Activated CD8-positive, alpha-beta memory T cell treated with anti-CD3 and anti-CD28 coated beads, Interleukin-2, amount 10 ng/mL, durations not matched to agents 7 days and 5 days (primary cell): ENCODE results near the gene SNTG2. TPM values are rescaled to one million over a fixed set of nuclear protein-coding genes. Genes with fewer than 3 reads are reported as not detected.

ENCODE experiments used
- ATAC-seq: fragments of 150-1000 bp; cut with Tn5 transposase; one replicate; pipeline ENCODE4 v1.10.0; 2021; ENCODE audit warnings: moderate library complexity
- CTCF ChIA-PET: fragments of 350-600 bp; sonication (Branson Sonifier 250); formaldehyde crosslinking; loops from one replicate; lab custom pipeline; 2021; ENCODE audit warnings: antibody characterized with exemption; lab: Charles Lee
- DNase-seq: peaks from one replicate; pipeline ENCODE4 v3.0.0-alpha.2; 2020
- H3K27ac Mint-ChIP-seq: one replicate; pipeline ENCODE4 v1.8.0; 2021; ENCODE audit warnings: mild to moderate bottlenecking, mixed read lengths
- H3K27me3 Mint-ChIP-seq: one replicate; pipeline ENCODE4 v1.8.0; 2021; ENCODE audit warnings: mixed read lengths
- H3K36me3 Mint-ChIP-seq: one replicate; pipeline ENCODE4 v1.8.0; 2021; ENCODE audit warnings: mild to moderate bottlenecking, mixed read lengths
- H3K4me1 Mint-ChIP-seq: one replicate; pipeline ENCODE4 v1.8.0; 2021; ENCODE audit warnings: mixed read lengths
- H3K4me3 Mint-ChIP-seq: one replicate; pipeline ENCODE4 v1.8.0; 2021; ENCODE audit warnings: mild to moderate bottlenecking, moderate library complexity, mixed read lengths
- H3K9me3 Mint-ChIP-seq: one replicate; pipeline ENCODE4 v1.8.0; 2022; ENCODE audit warnings: low read depth, mixed read lengths
- total RNA-seq, 2 experiments: library from RNA; stranded (reverse); gene quantifications; one replicate each; pipeline ENCODE4 v1.2.3, GENCODE V29; 2021

Gene SNTG2
- total RNA-seq, 2 experiments from 2014 or later = 0.37 to 1.6 TPM

DNA sequence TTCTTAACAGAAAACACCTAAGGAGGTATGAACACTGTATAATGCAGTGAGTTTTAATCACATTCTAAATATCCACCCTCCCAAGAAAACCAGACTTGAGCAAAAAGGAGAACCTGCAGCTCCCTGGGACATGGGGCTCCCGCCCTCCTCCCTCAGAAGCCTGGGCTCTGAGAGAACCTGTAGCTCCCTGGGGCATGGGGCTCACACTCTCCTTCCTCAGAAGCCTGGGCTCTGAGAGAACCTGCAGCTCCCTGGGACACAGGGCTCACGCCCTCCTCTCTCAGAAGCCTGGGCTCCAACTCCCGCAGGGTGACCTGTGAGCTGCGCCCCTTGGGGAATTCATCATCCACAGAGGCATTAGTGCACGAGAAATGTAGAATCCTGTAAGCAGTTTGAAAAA is 222.9 kb downstream of the SNTG2 start:
- H3K27me3 Mint-ChIP-seq = no peaks in the 10 kb centered on the region
- H3K4me1 Mint-ChIP-seq = no peaks in the 10 kb centered on the region
- no peaks in the 10 kb centered on the region for H3K36me3 Mint-ChIP-seq
- CTCF ChIA-PET = no interaction called here
- DNase-seq = no peak
- no peak for ATAC-seq
- H3K4me3 Mint-ChIP-seq = no peak overlapping the region
- H3K9me3 Mint-ChIP-seq = peaks cover 4% of the 10 kb centered on the region
- no peak overlapping the region for H3K27ac Mint-ChIP-seq

DNA sequence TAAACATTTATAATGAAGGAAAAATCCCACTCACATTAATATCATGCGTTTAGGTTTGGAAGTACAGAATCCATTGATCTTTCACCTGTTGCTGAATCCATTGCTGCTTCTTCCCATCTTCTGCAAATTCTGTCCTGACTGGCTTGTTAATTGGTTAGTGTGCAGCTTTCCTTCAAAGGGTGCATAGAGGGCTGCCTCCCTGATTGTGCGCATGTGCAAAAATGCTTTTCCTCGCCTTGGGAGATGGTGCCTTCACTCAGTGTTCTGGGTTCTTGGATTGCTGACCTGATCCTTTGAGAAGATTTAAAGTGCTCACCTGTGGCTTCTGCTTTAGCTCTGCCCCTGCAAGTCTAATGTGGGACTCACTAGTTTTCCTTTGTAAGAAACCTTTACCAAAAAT is 231.2 kb downstream of the SNTG2 start:
- H3K27me3 Mint-ChIP-seq = no peaks in the 10 kb centered on the region
- H3K9me3 Mint-ChIP-seq = peaks cover 3% of the 10 kb centered on the region
- peaks cover 1% of the 10 kb centered on the region for H3K36me3 Mint-ChIP-seq
- no peak for DNase-seq
- ATAC-seq = no peak
- H3K4me1 Mint-ChIP-seq = no peaks in the 10 kb centered on the region
- CTCF ChIA-PET = no interaction called here
- H3K27ac Mint-ChIP-seq = no peak overlapping the region
- no peak overlapping the region for H3K4me3 Mint-ChIP-seq

DNA sequence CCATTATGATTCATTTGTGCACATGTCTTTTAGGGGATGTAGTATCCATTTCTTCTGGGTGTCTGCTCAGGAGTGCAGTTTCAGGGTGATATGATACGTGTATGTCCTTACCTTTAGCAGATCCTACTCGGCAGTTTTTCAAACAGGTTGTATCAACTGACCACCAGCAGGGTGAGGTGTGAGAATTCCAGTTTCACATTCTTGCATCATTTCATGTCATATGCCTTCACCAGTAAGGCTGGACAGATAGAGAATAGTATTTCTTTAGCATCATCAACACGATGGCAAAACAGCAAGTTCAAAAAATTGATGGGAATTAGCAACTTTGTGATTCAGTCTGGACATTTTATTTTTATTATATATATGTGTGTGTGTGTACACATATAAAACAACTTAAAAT is 232.7 kb downstream of the SNTG2 start:
- H3K27me3 Mint-ChIP-seq = no peaks in the 10 kb centered on the region
- ATAC-seq = no peak
- H3K9me3 Mint-ChIP-seq = peaks cover 3% of the 10 kb centered on the region
- H3K4me1 Mint-ChIP-seq = no peaks in the 10 kb centered on the region
- CTCF ChIA-PET = no interaction called here
- DNase-seq = no peak
- no peak overlapping the region for H3K27ac Mint-ChIP-seq
- H3K36me3 Mint-ChIP-seq = peaks cover 2% of the 10 kb centered on the region
- no peak overlapping the region for H3K4me3 Mint-ChIP-seq

DNA sequence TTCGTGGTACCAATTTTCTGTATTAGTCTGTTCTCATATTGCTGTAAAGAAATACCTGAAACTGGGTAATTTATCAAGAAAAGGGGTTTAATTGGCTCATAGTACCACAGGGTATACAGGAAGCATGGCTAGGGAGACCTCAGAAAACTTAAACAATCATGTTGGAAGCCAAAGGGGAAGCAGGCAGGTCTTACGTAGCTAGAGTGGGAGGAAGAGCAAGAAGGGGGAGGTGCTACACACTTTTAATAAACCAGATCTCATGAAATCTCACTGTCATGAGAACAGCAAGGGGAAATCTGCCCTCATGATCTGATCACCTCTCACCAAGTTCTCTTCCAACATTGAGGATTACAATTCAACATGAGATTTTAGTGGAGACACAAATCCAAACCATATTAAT is 235.8 kb downstream of the SNTG2 start:
- no peaks in the 10 kb centered on the region for H3K4me1 Mint-ChIP-seq
- H3K27ac Mint-ChIP-seq = no peak overlapping the region
- DNase-seq (no peak), ATAC-seq (no peak)
- H3K9me3 Mint-ChIP-seq = peaks cover 3% of the 10 kb centered on the region
- CTCF ChIA-PET = no interaction called here
- no peaks in the 10 kb centered on the region for H3K27me3 Mint-ChIP-seq
- no peak overlapping the region for H3K4me3 Mint-ChIP-seq
- peaks cover 2% of the 10 kb centered on the region for H3K36me3 Mint-ChIP-seq

DNA sequence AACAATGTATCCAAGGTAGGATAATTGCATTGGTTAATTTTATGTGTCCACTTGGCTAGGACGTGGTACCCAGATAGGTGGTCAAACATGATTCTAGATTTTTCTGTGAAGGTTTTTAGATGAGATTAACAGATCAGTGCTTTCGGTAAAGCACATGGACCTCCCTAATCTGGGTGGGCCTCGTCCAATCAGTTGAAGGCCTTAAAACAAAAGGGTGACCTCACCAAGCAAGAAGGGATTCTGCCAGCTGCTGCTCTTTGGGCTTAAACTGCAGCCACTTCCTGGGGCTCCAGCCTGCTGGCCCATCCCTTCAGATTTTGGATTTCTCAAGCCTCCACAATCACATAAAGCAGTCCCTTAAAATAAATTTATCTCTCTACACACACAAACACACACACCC is 236.5 kb downstream of the SNTG2 start:
- DNase-seq (no peak), ATAC-seq (no peak)
- Mint-ChIP-seq H3K9me3 (peaks cover 3% of the 10 kb centered on the region), H3K27me3 (no peaks in the 10 kb centered on the region), H3K27ac (no peak overlapping the region), H3K36me3 (peaks cover 2% of the 10 kb centered on the region), H3K4me3 (no peak overlapping the region), H3K4me1 (no peaks in the 10 kb centered on the region)
- CTCF ChIA-PET = no interaction called here

DNA sequence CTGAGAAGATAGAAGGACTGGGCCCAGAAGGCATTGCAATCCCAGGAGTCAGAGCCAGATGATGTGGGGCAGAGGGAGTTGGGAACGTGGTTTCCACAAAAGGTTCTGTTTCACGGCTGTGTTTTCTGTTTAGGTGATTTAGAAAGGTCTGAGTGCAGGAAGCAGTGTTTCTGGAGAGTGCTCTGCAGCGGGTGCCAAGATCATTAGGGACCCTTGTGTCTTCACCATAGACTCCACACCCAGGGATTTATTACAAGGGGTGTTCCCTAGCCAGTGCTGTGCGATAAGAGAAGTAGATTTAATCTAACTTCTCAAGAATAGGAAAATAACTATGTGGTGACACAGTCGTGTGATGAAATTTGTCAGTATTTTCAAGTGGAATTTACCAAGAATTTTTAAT is 241.5 kb downstream of the SNTG2 start:
- Mint-ChIP-seq H3K9me3 (peaks cover 9% of the 10 kb centered on the region), H3K4me1 (peaks cover 5% of the 10 kb centered on the region), H3K27me3 (no peaks in the 10 kb centered on the region), H3K4me3 (no peak overlapping the region), H3K27ac (no peak overlapping the region), H3K36me3 (no peaks in the 10 kb centered on the region)
- CTCF ChIA-PET = no interaction called here
- DNase-seq (no peak), ATAC-seq (no peak)

DNA sequence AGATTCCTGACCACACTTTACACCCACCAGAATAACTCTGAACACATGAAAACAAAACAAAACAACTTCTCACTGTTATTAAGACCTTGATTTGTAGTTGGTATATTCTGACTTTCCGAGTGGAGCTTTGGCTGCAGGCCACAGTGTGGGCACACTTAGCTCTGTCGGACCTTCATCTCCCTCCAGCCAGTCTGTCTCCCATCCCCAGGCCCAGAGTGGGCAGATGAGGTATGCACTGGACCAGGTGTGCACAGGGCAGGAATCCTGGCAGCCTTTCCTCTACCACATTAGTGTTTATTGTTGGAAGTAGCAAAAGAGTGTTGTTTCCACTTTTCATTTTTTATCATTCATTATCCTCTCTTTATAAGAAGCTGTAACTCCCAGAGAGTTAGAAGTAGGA is 243.2 kb downstream of the SNTG2 start:
- ATAC-seq = no peak
- no peak for DNase-seq
- Mint-ChIP-seq H3K27ac (no peak overlapping the region), H3K9me3 (peaks cover 11% of the 10 kb centered on the region), H3K27me3 (no peaks in the 10 kb centered on the region), H3K4me3 (no peak overlapping the region), H3K36me3 (no peaks in the 10 kb centered on the region), H3K4me1 (peaks cover 5% of the 10 kb centered on the region)
- CTCF ChIA-PET = no interaction called here

DNA sequence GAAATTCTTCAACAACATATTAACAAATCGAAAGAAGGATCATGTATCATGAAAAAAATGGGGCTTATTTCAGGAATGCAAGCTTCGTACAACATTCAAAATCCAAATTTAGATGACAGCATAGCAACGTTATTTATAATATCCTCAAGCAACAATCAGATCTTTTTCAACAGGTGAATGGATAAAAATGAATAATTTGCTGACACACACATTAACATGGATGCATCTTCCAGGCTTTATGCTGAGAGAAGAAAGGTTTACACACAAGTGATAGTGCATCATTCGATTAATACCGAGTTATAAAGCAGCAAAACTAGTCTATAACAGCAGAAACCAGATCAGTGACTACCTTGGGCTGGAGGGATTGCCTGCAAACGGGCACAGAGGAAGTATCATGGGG is 253.1 kb downstream of the SNTG2 start:
- ATAC-seq = no peak

DNA sequence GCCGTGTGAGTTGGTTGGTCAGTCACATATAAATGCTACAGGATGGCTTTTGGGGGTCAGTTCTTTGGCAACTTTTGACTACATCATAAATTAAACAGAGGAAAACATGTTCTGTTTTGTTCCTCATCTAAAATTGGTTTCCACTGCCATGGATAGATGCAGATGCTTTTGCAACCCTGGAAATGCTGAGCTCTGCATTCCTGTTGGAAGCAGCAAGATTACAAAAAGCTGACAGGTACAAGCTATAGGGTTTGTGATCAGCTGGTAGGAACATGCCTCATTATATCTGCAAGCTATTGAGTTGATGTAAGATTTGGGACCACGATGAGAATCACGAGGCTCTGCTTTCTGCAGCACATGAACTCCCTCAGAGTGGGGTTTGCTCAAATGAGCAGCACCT is 255.2 kb downstream of the SNTG2 start:
- Mint-ChIP-seq H3K27ac (no peak overlapping the region), H3K9me3 (peaks cover 3% of the 10 kb centered on the region), H3K4me3 (no peak overlapping the region), H3K4me1 (peaks cover 9% of the 10 kb centered on the region), H3K36me3 (no peaks in the 10 kb centered on the region), H3K27me3 (no peaks in the 10 kb centered on the region)
- CTCF ChIA-PET = no interaction called here
- DNase-seq (no peak), ATAC-seq (no peak)

More for the DNA sequence above, 253.1 kb downstream of the SNTG2 start:
- Mint-ChIP-seq H3K27me3 (no peaks in the 10 kb centered on the region), H3K4me3 (no peak overlapping the region), H3K9me3 (peaks cover 3% of the 10 kb centered on the region), H3K27ac (no peak overlapping the region), H3K4me1 (no peaks in the 10 kb centered on the region), H3K36me3 (no peaks in the 10 kb centered on the region)
- CTCF ChIA-PET = interaction anchor here (0.7 kb wide), 1 partner anchor 64 kb away, joined by 3 read pairs; no protein-coding TSS in a partner anchor
- DNase-seq = no peak

DNA sequence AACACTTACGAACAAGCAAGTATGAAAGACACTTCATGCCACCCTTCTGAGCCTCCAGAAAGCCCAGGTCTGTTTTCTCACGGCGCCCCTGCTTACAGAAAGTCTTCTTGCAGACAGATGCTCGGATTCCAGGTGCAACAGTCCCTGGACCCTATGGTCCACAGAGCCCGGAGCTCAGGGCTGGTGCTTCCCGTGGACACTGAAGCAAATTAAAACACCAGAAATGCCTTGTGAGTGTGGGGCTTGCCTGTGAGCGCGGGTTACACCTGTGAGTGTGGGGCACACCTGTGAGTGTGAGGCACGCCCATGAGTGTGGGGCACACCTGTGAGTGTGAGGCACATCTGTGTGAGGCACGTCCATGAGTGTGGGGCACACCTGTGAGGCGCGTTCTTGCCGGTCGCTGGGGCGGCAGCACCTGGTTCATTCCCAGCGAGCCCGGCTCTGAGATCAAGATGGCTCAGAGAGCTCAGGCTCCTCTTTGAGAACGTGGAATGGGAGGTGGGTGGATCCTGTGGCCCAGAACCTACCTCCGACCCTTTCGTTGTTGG is 257.4 kb downstream of the SNTG2 start:
- Mint-ChIP-seq H3K4me1 (peaks cover 9% of the 10 kb centered on the region), H3K27me3 (no peaks in the 10 kb centered on the region), H3K4me3 (no peak overlapping the region), H3K9me3 (no peaks in the 10 kb centered on the region), H3K27ac (no peak overlapping the region), H3K36me3 (no peaks in the 10 kb centered on the region)
- CTCF ChIA-PET = no interaction called here
- ATAC-seq (no peak), DNase-seq (no peak)

DNA sequence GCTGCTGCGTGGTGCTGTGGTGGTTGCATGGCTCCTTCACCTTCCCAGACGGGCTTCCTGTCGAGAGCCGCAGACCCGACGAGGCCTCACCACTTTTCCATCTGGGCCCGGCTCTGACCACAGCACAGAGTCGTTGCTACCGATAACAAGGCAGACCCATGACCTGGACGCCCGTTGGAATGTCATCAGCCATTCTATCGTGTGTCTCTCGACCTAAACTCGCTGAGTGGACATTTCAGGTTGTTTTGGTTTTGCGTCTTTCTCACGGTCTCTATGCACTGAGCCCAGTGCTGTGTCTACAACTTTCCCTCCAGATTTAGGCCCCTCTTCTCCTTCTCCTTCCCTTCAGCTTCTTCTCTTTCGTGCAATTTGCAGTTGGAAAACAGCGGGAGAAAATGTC is 257.9 kb downstream of the SNTG2 start:
- CTCF ChIA-PET = no interaction called here
- no peaks in the 10 kb centered on the region for H3K9me3 Mint-ChIP-seq
- no peak overlapping the region for H3K4me3 Mint-ChIP-seq
- no peaks in the 10 kb centered on the region for H3K27me3 Mint-ChIP-seq
- no peaks in the 10 kb centered on the region for H3K36me3 Mint-ChIP-seq
- ATAC-seq (no peak), DNase-seq (no peak)
- peaks cover 9% of the 10 kb centered on the region for H3K4me1 Mint-ChIP-seq
- H3K27ac Mint-ChIP-seq = no peak overlapping the region

DNA sequence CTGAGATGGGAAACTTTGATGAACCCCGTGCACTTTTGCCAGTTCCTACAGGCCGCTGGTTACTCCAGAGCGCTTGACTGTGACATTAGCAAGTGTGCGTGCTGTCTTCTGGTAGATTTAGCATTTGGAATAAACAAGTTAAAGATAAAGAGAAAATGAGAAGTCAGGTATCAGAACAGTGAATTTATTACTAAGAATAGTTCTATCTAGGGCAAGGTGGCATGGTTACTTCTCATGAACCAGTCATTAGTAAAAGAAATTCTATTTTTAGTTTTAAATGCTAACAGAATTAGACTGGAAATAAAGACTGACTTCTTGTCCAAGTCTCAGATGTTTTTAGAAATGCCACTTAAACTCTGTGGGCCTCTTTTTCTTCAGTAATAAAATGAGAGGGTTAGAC is 258.6 kb downstream of the SNTG2 start:
- H3K4me1 Mint-ChIP-seq = peaks cover 9% of the 10 kb centered on the region
- ATAC-seq (no peak), DNase-seq (no peak)
- no peak overlapping the region for H3K4me3 Mint-ChIP-seq
- CTCF ChIA-PET = no interaction called here
- no peaks in the 10 kb centered on the region for H3K36me3 Mint-ChIP-seq
- H3K27ac Mint-ChIP-seq = no peak overlapping the region
- H3K27me3 Mint-ChIP-seq = no peaks in the 10 kb centered on the region
- no peaks in the 10 kb centered on the region for H3K9me3 Mint-ChIP-seq

DNA sequence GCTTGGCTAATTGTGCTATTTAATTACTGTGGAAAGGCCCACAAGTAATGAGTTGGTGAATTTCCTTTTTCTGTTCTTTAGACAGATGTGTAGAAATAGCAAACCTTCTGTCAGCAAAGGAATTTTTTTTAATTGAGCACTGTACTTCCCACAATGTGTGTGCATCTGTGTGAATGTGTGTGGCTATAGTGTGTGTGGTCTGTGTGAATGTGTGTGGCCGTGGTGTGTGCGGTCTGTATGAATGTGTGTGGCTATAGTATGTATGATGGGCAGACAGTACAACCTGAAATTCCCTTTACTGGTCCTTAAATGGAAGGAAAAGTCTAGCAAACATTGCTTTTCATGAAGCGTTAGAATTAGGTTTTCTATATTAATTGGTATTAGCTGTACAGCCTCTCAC is 259.1 kb downstream of the SNTG2 start:
- no peak overlapping the region for H3K4me3 Mint-ChIP-seq
- no peak overlapping the region for H3K27ac Mint-ChIP-seq
- peaks cover 3% of the 10 kb centered on the region for H3K9me3 Mint-ChIP-seq
- CTCF ChIA-PET = no interaction called here
- H3K36me3 Mint-ChIP-seq = no peaks in the 10 kb centered on the region
- ATAC-seq (no peak), DNase-seq (no peak)
- H3K27me3 Mint-ChIP-seq = no peaks in the 10 kb centered on the region
- H3K4me1 Mint-ChIP-seq = peaks cover 9% of the 10 kb centered on the region

DNA sequence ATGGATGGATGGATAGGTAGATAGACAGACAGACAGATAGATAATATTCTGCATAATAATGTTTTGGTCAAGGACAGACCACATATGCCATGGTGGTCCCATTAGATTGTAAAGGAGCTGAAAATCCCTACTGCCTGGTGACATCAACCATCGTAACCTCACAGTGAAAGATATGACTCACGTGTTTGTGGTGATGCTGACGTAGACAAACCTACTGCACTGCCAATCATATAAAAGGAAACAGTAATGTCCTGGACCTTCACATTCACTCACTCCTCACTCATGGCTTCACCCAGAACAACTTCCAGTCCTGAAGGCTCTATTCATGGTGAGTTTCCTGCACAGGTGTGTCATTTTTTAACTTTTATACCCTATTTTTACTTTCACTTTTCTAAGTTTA is 259.7 kb downstream of the SNTG2 start:
- ATAC-seq (peak; percentile 45), DNase-seq (no peak)
- Mint-ChIP-seq H3K27me3 (no peaks in the 10 kb centered on the region), H3K4me3 (no peak overlapping the region), H3K27ac (no peak overlapping the region), H3K36me3 (no peaks in the 10 kb centered on the region), H3K9me3 (peaks cover 6% of the 10 kb centered on the region), H3K4me1 (peaks cover 9% of the 10 kb centered on the region)
- CTCF ChIA-PET = no interaction called here
